Thyroid gland (tissue), 4 donors: ENCODE data around the gene C20orf173. TPM values are rescaled to one million over a fixed set of nuclear protein-coding genes. Genes with fewer than 3 reads are reported as not detected.

Experiments used
- total RNA-seq, 4 donors: library from RNA; depleted of rRNA; stranded (reverse); fragments of >200 nt; gene quantifications; one replicate each; pipeline ENCODE4 v1.2.3, GENCODE V29; 2016

C20orf173 gene
- total RNA-seq, 4 donors from 2014 or later, result not detected

Other genes with a start within 250 kb of the C20orf173 start
- 10 to 100 TPM; 30.3 to 94.2 (median 65.7) TPM for gene EIF6, start 244.9 kb downstream of the C20orf173 start, total RNA-seq
- gene FAM83C, start 237.2 kb downstream of the C20orf173 start, total RNA-seq, result not detected
- gene UQCC1, start 117.7 kb downstream of the C20orf173 start, total RNA-seq, result 10 to 100 TPM; 33.3 to 58.1 (median 46.4) TPM
- gene GDF5, start 91.4 kb downstream of the C20orf173 start, total RNA-seq, result 1 to 10 TPM in 1 of 4 donors, under 1 TPM in 1, not detected in 2; 0.13 to 2.1 TPM
- gene CEP250, start 74.1 kb downstream of the C20orf173 start, total RNA-seq, result 100 to 1,000 TPM in 1 of 4 donors, 10 to 100 TPM in 3; 17.5 to 198 (median 34.8) TPM
- gene ERGIC3, start 12.4 kb upstream of the C20orf173 start, total RNA-seq, result 100 to 1,000 TPM; 194 to 419 (median 250) TPM
- gene SPAG4, start 86.2 kb upstream of the C20orf173 start, total RNA-seq, result 1 to 10 TPM; 2.3 to 6.6 (median 5.5) TPM
- 100 to 1,000 TPM in 3 of 4 donors, 10 to 100 TPM in 1; 80.6 to 166 (median 131) TPM for gene CPNE1, start 135.2 kb upstream of the C20orf173 start, total RNA-seq
- 10 to 100 TPM; 30.5 to 44.9 (median 35.7) TPM for gene RBM12, start 135.2 kb upstream of the C20orf173 start, total RNA-seq
- 10 to 100 TPM; 21.1 to 45.5 (median 36.3) TPM for gene NFS1, start 169.7 kb upstream of the C20orf173 start, total RNA-seq
- 100 to 1,000 TPM in 3 of 4 donors, 10 to 100 TPM in 1; 64.7 to 402 (median 229) TPM for gene ROMO1, start 169.8 kb upstream of the C20orf173 start, total RNA-seq
- gene RBM39, start 212.6 kb upstream of the C20orf173 start, total RNA-seq, result 100 to 1,000 TPM; 315 to 475 (median 368) TPM
- 10 to 100 TPM; 28.0 to 51.7 (median 35.2) TPM for gene PHF20, start 242.4 kb upstream of the C20orf173 start, total RNA-seq